Measurements from ENCODE around the gene NT5C1A. TPM values are rescaled to one million over a fixed set of nuclear protein-coding genes. Genes with fewer than 3 reads are reported as not detected.

Gene NT5C1A
- total RNA-seq, 1 experiment from 2014 or later = not detected

DNA sequence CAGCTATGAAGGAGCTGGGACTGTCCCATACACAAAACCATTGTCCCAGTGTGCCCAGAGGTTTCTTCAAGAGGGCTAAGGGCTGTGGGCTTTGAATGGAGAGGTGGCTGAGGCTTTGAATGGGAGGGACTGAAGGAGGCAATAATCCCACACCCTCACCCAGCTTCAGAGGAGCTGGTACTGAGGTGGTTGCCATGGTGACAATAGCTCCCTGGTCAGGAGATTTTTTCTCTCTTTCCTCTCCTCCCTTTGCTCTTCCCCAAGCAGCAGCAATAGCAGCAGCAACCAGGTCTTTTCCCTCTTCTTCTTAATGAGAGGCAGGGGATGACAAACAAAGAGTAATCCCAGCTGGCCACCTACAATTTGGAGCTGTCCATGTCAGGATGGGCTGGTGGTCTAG is 17.7 kb upstream of the NT5C1A start:
- no peaks in the 10 kb centered on the region for H3K79me1 ChIP-seq (ENCODE audit: insufficient read depth, low read depth, low read length, poor library complexity, severe bottlenecking)
- no peak overlapping the region for H2AK5ac ChIP-seq (ENCODE audit: insufficient read length, low read length)
- no peak overlapping the region for H4K91ac ChIP-seq (ENCODE audit: insufficient read length, low read depth, low read length)
- no peak overlapping the region for H3K14ac ChIP-seq (ENCODE audit: insufficient read depth, low read length)
- no peak overlapping the region for H3K23ac ChIP-seq (ENCODE audit: insufficient read length, low read depth, low read length)
- Mint-ChIP-seq H3K4me3 (no peak overlapping the region), H3K27me3 (ENCODE audit: low read depth) (peaks cover 100% of the 10 kb centered on the region), H3K36me3 (ENCODE audit: insufficient read depth in 1 of 3, low read depth in 3 of 3) (no peaks in the 10 kb centered on the region), H3K4me1 (peaks cover 0 to 9% of the 10 kb centered on the region in 2 experiments; a peak in 3 of 4 replicates), H3K9me3 (peaks cover 0 to 2% of the 10 kb centered on the region in 2 experiments; a peak in 1 of 5 replicates), H3K27ac (no peak overlapping the region)
- H2BK15ac ChIP-seq (ENCODE audit: low read depth, low read length) = no peak overlapping the region
- H4K8ac ChIP-seq (replicated peaks; ENCODE audit: insufficient read length, low read depth, low read length) = no peak overlapping the region
- H3K4me2 ChIP-seq (ENCODE audit: insufficient read depth, insufficient read length, low read length) = no peak overlapping the region
- no peak overlapping the region for H4K5ac ChIP-seq (ENCODE audit: insufficient read length, low read depth, low read length)
- H3K27ac ChIP-seq (ENCODE audit: insufficient read length, low read depth, low read length) = no peak overlapping the region
- DNase-seq = no peak
- H3K4ac ChIP-seq (ENCODE audit: low read depth, low read length) = no peak overlapping the region
- H2AFZ ChIP-seq (ENCODE audit: low read length) = no peak overlapping the region
- H3K9me3 ChIP-seq (ENCODE audit: control insufficient read depth, low read depth, low read length) = no peaks in the 10 kb centered on the region
- no peaks in the 10 kb centered on the region for H4K20me1 ChIP-seq (ENCODE audit: control insufficient read depth, insufficient read depth, insufficient read length)
- H3K18ac ChIP-seq (ENCODE audit: insufficient read length, low read depth, low read length) = no peak overlapping the region
- no peak overlapping the region for H2BK5ac ChIP-seq (ENCODE audit: insufficient read length, low read length)
- no peak overlapping the region for H3K9ac ChIP-seq (ENCODE audit: extremely low read depth, insufficient read length, low read length)
- H3T11ph ChIP-seq (ENCODE audit: low read length) = no peak overlapping the region
- peaks cover 12% of the 10 kb centered on the region for H3K23me2 ChIP-seq (ENCODE audit: insufficient read length, low read depth, low read length, poor library complexity, severe bottlenecking)
- peaks cover 87% of the 10 kb centered on the region for H3K27me3 ChIP-seq (ENCODE audit: insufficient read depth, low read length)
- no peak overlapping the region for H2BK120ac ChIP-seq (ENCODE audit: low read depth, low read length, poor library complexity, severe bottlenecking)
- no peaks in the 10 kb centered on the region for H3K79me2 ChIP-seq (ENCODE audit: insufficient read depth, low read length)
- H2BK20ac ChIP-seq (ENCODE audit: low read depth, low read length, poor library complexity, severe bottlenecking) = no peak overlapping the region
- H3K4me1 ChIP-seq (ENCODE audit: insufficient read depth, low read length) = no peaks in the 10 kb centered on the region
- TF ChIP-seq, protein P1, sequence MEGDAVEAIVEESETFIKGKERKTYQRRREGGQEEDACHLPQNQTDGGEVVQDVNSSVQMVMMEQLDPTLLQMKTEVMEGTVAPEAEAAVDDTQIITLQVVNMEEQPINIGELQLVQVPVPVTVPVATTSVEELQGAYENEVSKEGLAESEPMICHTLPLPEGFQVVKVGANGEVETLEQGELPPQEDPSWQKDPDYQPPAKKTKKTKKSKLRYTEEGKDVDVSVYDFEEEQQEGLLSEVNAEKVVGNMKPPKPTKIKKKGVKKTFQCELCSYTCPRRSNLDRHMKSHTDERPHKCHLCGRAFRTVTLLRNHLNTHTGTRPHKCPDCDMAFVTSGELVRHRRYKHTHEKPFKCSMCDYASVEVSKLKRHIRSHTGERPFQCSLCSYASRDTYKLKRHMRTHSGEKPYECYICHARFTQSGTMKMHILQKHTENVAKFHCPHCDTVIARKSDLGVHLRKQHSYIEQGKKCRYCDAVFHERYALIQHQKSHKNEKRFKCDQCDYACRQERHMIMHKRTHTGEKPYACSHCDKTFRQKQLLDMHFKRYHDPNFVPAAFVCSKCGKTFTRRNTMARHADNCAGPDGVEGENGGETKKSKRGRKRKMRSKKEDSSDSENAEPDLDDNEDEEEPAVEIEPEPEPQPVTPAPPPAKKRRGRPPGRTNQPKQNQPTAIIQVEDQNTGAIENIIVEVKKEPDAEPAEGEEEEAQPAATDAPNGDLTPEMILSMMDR (conservative IDR thresholded peaks at IDR 0.05) = no peak
- no peak overlapping the region for H2BK12ac ChIP-seq (ENCODE audit: insufficient read length, low read depth, low read length)
- H3K56ac ChIP-seq (ENCODE audit: insufficient read length, low read depth, low read length) = no peak overlapping the region
